Measurements from ENCODE around the gene U2AF1L4.

U2AF1L4 gene

DNA sequence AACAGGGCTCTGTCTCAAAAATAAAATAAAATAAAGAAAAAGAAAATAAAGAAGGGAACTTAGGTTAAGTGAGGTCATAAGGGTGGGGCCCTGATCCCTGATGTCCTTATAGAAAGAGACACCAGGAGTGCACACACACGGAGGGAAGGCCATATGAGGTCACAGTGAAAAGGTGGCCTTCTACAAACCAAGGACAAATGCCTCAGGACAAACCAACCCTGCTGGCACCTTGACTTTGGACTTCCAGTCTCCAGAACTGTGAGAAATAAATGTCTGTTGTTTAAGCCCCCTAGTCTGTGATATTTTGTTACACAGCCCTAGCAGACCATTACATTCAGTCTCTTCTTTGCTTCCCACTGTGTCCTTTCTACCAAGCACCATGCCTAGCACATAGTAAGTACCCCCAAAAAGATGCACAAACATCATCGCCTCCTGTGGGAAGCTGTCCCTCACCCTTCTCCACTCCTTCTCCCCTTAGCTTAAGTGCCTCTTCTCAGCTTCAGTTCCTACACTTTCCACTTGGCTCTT lies 49.3 kb downstream of the U2AF1L4 start:
- in situ Hi-C loops (cut with MboI; ENCODE audit: low pct_unique_long_range_greater_than_20kb, low sequenced_read_pairs, unreplicated experiment), result no loop called here
- DNase-seq (ENCODE audit: low spot score), result no peak
- TF ChIP-seq, protein P1, sequence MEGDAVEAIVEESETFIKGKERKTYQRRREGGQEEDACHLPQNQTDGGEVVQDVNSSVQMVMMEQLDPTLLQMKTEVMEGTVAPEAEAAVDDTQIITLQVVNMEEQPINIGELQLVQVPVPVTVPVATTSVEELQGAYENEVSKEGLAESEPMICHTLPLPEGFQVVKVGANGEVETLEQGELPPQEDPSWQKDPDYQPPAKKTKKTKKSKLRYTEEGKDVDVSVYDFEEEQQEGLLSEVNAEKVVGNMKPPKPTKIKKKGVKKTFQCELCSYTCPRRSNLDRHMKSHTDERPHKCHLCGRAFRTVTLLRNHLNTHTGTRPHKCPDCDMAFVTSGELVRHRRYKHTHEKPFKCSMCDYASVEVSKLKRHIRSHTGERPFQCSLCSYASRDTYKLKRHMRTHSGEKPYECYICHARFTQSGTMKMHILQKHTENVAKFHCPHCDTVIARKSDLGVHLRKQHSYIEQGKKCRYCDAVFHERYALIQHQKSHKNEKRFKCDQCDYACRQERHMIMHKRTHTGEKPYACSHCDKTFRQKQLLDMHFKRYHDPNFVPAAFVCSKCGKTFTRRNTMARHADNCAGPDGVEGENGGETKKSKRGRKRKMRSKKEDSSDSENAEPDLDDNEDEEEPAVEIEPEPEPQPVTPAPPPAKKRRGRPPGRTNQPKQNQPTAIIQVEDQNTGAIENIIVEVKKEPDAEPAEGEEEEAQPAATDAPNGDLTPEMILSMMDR (IDR thresholded peaks at IDR 0.05; ENCODE audit: extremely low read depth, insufficient read depth, missing control alignments), result no peak

DNA sequence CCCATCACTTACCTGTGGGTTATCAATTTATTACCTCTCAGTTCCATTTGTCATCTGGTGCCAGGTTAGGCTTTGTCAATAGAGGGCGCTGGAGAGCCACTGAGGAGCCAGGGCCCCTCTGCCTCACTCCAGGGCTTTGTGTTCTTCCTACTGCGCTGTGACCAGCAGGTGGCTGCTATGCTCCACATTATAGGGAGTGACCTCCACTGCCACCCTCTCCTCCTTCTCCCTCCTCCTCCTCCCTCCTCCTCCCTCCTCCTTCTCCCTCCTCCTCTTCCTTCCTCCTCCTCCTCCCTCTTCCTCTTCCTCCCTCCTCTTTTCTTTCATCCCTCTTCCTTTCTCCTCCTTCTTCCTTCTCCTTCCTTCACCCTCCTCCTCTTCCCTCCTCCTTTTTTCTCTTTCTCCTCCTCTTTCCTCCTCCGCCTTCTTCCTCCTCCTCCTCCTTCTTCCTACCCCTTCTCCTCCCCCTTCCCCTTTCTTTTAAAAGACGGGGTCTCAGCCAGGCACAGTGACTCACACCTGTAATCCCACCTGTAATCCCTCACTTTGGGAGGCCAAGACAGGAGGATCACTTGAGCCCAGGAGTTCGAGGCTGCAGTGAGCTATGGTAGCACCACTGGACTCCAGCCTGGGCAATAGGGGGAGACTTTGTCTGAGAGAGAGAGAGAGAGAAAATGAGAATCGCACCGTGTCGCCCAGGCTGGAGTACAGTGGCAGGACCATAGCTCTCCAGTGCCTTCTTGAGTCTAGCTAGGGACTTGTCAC lies 51.2 kb downstream of the U2AF1L4 start:
- TF ChIP-seq, protein P1 (IDR thresholded peaks at IDR 0.05; ENCODE audit: extremely low read depth, insufficient read depth, missing control alignments), result peak; percentile 100
- in situ Hi-C loops (cut with MboI; ENCODE audit: low pct_unique_long_range_greater_than_20kb, low sequenced_read_pairs, unreplicated experiment), result no loop called here
- peak; percentile 88 for DNase-seq (ENCODE audit: low spot score)

DNA sequence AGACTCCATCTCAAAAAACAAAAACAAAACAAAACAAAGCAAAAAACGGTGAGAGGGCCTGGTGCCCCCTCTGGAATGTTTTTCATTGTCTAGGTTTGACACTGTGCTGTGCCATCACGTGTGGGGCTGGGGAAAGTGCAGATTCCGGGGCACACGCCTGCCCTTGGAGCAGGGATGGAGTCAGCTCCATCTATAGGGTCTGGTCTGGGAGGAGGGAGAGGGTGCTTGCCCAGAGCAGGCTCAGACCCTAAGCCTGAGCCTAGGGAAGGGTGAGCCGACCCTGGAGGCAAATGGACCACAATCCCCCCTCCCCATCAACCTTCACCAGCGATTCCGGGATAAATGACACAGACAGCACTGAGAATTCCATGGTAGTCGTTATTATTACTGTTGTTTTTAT lies 51.8 kb downstream of the U2AF1L4 start:
- in situ Hi-C loops (cut with MboI; ENCODE audit: low pct_unique_long_range_greater_than_20kb, low sequenced_read_pairs, unreplicated experiment), result no loop called here
- DNase-seq (ENCODE audit: low spot score), result no peak
- TF ChIP-seq, protein P1 (IDR thresholded peaks at IDR 0.05; ENCODE audit: extremely low read depth, insufficient read depth, missing control alignments), result peak; percentile 14

Measured in GM13977 (cell line).